Activated CD8-positive, alpha-beta T cell treated with anti-CD3 and anti-CD28 coated beads for 36 hours (primary cell): ENCODE results near the gene HMGA1. TPM values are rescaled to one million over a fixed set of nuclear protein-coding genes. Genes with fewer than 3 reads are reported as not detected.
A peak's percentile ranks its signal among the peaks of the same experiment; 100 is the strongest.

Experiments used
- ATAC-seq: fragments of 200-7000 bp; cut with Tn5 transposase; one replicate; pipeline ENCODE4 v1.10.0; 2021; ENCODE audit warnings: mild to moderate bottlenecking, moderate library complexity
- CTCF ChIA-PET: fragments of 350-600 bp; sonication (Branson Sonifier 250); formaldehyde crosslinking; loops from one replicate; lab custom pipeline; 2021; ENCODE audit warnings: antibody characterized with exemption; lab: Charles Lee
- POLR2A ChIA-PET: fragments of 350-600 bp; sonication (Branson Sonifier 250); formaldehyde crosslinking; loops from one replicate; lab custom pipeline; 2021; ENCODE audit warnings: antibody characterized with exemption; lab: Charles Lee
- DNase-seq: peaks from one replicate; pipeline ENCODE4 v3.0.0-alpha.2; 2020
- H3K27ac Mint-ChIP-seq: one replicate; pipeline ENCODE4 v1.8.0; 2021; ENCODE audit warnings: mild to moderate bottlenecking, mixed read lengths
- H3K27me3 Mint-ChIP-seq: one replicate; pipeline ENCODE4 v1.8.0; 2021; ENCODE audit warnings: mixed read lengths
- H3K36me3 Mint-ChIP-seq: one replicate; pipeline ENCODE4 v1.8.0; 2021; ENCODE audit warnings: low read depth, mixed read lengths
- H3K4me1 Mint-ChIP-seq: one replicate; pipeline ENCODE4 v1.8.0; 2021; ENCODE audit warnings: low read depth, mixed read lengths
- H3K4me3 Mint-ChIP-seq: one replicate; pipeline ENCODE4 v1.8.0; 2021; ENCODE audit warnings: mild to moderate bottlenecking, moderate library complexity, mixed read lengths
- H3K9me3 Mint-ChIP-seq: one replicate; pipeline ENCODE4 v1.8.0; 2021; ENCODE audit warnings: mixed read lengths
- CTCF ChIP-seq: fragments of 200-600 bp; IDR thresholded peaks from one replicate; pipeline ENCODE4 v1.8.0; 2022; ENCODE audit warnings: antibody characterized with exemption, mild to moderate bottlenecking
- intact Hi-C: fragments of 100-400 bp; cut with micrococcal nuclease; formaldehyde crosslinking; loops from one replicate; pipeline ENCODE4 v1.10.0; 2022
- total RNA-seq, 2 experiments: library from RNA; stranded (reverse); gene quantifications; one replicate each; pipeline ENCODE4 v1.2.3, GENCODE V29; 2021

Gene HMGA1
- total RNA-seq, 2 experiments from 2014 or later, result 683 to 709 TPM

GRCh38 chr6:34226066-34226465, 10.6 kb upstream of the HMGA1 start:
- H3K9me3 Mint-ChIP-seq, result no peaks in the 10 kb centered on the region
- H3K27me3 Mint-ChIP-seq, result no peaks in the 10 kb centered on the region
- ChIA-PET POLR2A (interaction anchor here (1.0 to 7.5 kb wide), 2 partner anchors 11 to 19 kb away, joined by 3 to 61 read pairs; partner anchors contain the start of gene HMGA1), CTCF (no interaction called here)
- no peak for DNase-seq
- H3K27ac Mint-ChIP-seq, result no peak overlapping the region
- no peak overlapping the region for H3K4me3 Mint-ChIP-seq
- H3K36me3 Mint-ChIP-seq, result no peaks in the 10 kb centered on the region
- peaks cover 45% of the 10 kb centered on the region for H3K4me1 Mint-ChIP-seq
- intact Hi-C loops, result no loop called here
- TF ChIP-seq CTCF, result no peak
- ATAC-seq, result no peak

DNA sequence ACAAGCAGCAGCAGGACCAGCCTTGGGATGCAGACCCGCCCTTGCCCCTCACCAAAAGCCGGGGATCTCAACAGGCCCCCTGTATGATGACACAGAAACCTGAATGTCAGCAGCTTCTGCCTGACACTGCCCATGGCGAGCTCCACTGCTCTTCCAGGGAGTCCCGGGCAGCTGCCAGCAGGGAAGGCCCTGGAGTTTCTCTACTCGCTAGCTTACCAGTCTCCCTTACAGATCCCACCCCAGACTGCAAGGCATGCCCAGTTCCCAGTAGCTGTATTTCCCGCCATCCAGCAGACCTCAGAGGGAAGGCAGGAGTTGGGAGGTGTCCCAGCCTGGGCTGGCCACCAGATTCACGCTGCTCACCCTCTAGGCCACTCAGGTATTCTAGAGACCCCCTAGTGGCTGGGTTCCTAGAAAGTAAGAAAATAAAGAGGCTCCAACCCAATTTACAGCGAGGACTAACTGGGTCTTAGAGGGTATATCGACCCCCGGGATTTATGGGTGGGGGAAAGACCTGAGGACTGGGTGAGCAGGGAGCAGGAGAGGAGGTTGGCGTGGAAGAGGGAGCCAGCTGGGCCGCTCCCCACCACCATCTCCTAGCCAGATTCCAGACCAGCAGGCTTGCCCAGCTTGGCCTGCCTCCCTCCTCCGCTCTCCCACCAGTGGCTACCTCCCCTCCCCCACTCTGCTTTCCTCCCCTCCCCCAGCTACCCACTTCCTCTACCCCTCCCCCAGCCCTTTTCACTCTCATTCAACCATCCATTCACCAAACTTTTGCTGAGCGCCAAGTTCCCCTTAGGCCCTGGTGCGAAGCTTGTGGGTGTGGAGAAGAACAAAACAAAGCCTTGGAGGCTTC, 9.7 kb upstream of the HMGA1 start:
- POLR2A ChIA-PET, result interaction anchor here (1.0 to 7.5 kb wide), 3 partner anchors 10 to 31 kb away, joined by 3 to 61 read pairs (median 11); partner anchors contain the start of gene HMGA1
- H3K4me1 Mint-ChIP-seq, result peaks cover 45% of the 10 kb centered on the region
- DNase-seq (no peak), ATAC-seq (no peak)
- H3K27me3 Mint-ChIP-seq, result no peaks in the 10 kb centered on the region
- TF ChIP-seq CTCF, result peak; percentile 22
- intact Hi-C loops, result no loop called here
- no peak overlapping the region for H3K27ac Mint-ChIP-seq
- no peaks in the 10 kb centered on the region for H3K9me3 Mint-ChIP-seq
- H3K36me3 Mint-ChIP-seq, result no peaks in the 10 kb centered on the region
- CTCF ChIA-PET, result interaction anchor here (0.8 to 1.3 kb wide), 2 partner anchors 31 to 63 kb away, joined by 3 to 7 read pairs; no protein-coding TSS in a partner anchor
- H3K4me3 Mint-ChIP-seq, result no peak overlapping the region

GRCh38 chr6:34227761-34228421, 8.8 kb upstream of the HMGA1 start:
- Mint-ChIP-seq H3K27me3 (no peaks in the 10 kb centered on the region), H3K4me3 (no peak overlapping the region), H3K9me3 (no peaks in the 10 kb centered on the region), H3K36me3 (no peaks in the 10 kb centered on the region), H3K4me1 (peaks cover 43% of the 10 kb centered on the region), H3K27ac (no peak overlapping the region)
- DNase-seq (no peak), ATAC-seq (no peak)
- POLR2A ChIA-PET, result interaction anchor here (3.4 to 7.5 kb wide), 2 partner anchors 9 to 32 kb away, joined by 11 to 61 read pairs; partner anchors contain the start of gene HMGA1
- TF ChIP-seq CTCF, result no peak
- CTCF ChIA-PET, result interaction anchor here (0.8 to 1.3 kb wide), 3 partner anchors 22 to 64 kb away, joined by 3 to 7 read pairs (median 3); no protein-coding TSS in a partner anchor
- intact Hi-C loops, result no loop called here

DNA sequence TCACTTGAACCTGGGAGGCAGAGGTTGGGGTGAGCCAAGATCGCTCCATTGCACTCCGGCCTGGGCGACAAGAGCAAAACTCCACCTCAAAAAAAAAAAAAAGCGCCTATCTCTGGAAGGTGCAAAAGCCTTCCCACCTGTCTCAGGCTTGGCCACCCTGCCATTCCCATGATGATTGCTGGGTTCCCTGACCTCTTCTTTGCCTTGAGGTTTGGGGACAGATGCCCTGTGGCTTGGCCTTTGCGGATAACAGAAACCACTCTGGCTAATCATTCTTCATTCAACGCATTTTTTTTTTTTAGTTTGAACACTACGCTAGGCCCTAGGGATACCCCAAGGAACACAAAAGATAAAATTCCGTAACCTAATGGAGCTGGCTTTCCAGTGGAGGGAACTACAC, 6.8 kb upstream of the HMGA1 start:
- H3K27ac Mint-ChIP-seq, result no peak overlapping the region

More for the DNA sequence above, 6.8 kb upstream of the HMGA1 start:
- Mint-ChIP-seq H3K4me3 (no peak overlapping the region), H3K27me3 (no peaks in the 10 kb centered on the region), H3K4me1 (peaks cover 26% of the 10 kb centered on the region), H3K36me3 (no peaks in the 10 kb centered on the region), H3K9me3 (no peaks in the 10 kb centered on the region)
- ATAC-seq (no peak), DNase-seq (no peak)
- intact Hi-C loops, result no loop called here
- no peak for TF ChIP-seq CTCF
- ChIA-PET CTCF (no interaction called here), POLR2A (interaction anchor here (1.0 kb wide), 1 partner anchor 38 kb away, joined by 3 read pairs; no protein-coding TSS in a partner anchor)
